CD8-positive, alpha-beta memory T cell (primary cell): ENCODE measurements around the gene C1QTNF6. TPM values are rescaled to one million over a fixed set of nuclear protein-coding genes. Genes with fewer than 3 reads are reported as not detected.

Source experiments
- CTCF ChIA-PET: fragments of 350-600 bp; sonication (Branson Sonifier 250); formaldehyde crosslinking; loops from one replicate; lab custom pipeline; 2021; ENCODE audit warnings: antibody characterized with exemption; lab: Charles Lee
- POLR2A ChIA-PET: fragments of 350-600 bp; sonication (Branson Sonifier 250); formaldehyde crosslinking; loops from one replicate; lab custom pipeline; 2021; ENCODE audit warnings: antibody characterized with exemption; lab: Charles Lee
- DNase-seq, 5 donors: peaks; one replicate each; pipeline versions ENCODE4 v3.0.0 to v3.0.0-alpha.2; 2020 to 2022; ENCODE audit warnings: mixed read lengths in 1 of 5
- H3K27ac ChIP-seq: one replicate; pipeline ENCODE4 v1.7.0; 2013; ENCODE audit warnings: low read depth, mild to moderate bottlenecking, low read length, moderate library complexity
- H3K27me3 ChIP-seq: 2 replicates; pipeline ENCODE4 v1.7.0; 2013; ENCODE audit warnings: low read length, mild to moderate bottlenecking; ENCODE audit not compliant: insufficient read depth, poor library complexity, severe bottlenecking
- H3K36me3 ChIP-seq: 2 replicates; pipeline ENCODE4 v1.7.0; 2013; ENCODE audit warnings: mild to moderate bottlenecking, low read length, moderate library complexity; ENCODE audit not compliant: insufficient read depth
- H3K4me1 ChIP-seq: 2 replicates; pipeline ENCODE4 v1.7.0; 2013; ENCODE audit warnings: mild to moderate bottlenecking, low read length, moderate library complexity; ENCODE audit not compliant: insufficient read depth
- H3K4me3 ChIP-seq: 2 replicates; pipeline ENCODE4 v1.7.0; 2013; ENCODE audit warnings: mild to moderate bottlenecking, low read length
- H3K9me3 ChIP-seq: 2 replicates; pipeline ENCODE4 v1.7.0; 2013; ENCODE audit warnings: mild to moderate bottlenecking, low read length
- H3K27ac Mint-ChIP-seq, 8 donors: one replicate each; pipeline ENCODE4 v1.8.0; 2020 to 2021; ENCODE audit warnings: mixed read lengths in 8 of 8, mild to moderate bottlenecking in 6 of 8, inconsistent platforms in 3 of 8, moderate library complexity in 3 of 8
- H3K27me3 Mint-ChIP-seq, 2 donors: one replicate each; pipeline ENCODE4 v1.8.0; 2020 to 2021; ENCODE audit warnings: mixed read lengths in 2 of 2, mild to moderate bottlenecking in 1 of 2, moderate library complexity in 1 of 2
- H3K36me3 Mint-ChIP-seq, 3 donors: one replicate each; pipeline ENCODE4 v1.8.0; 2020 to 2021; ENCODE audit warnings: mixed read lengths in 3 of 3, inconsistent platforms in 1 of 3, mild to moderate bottlenecking in 1 of 3
- H3K4me1 Mint-ChIP-seq, 3 donors: one replicate each; pipeline ENCODE4 v1.8.0; 2020 to 2021; ENCODE audit warnings: mixed read lengths in 3 of 3, inconsistent platforms in 1 of 3, mild to moderate bottlenecking in 1 of 3
- H3K4me3 Mint-ChIP-seq, 7 donors: one replicate each; pipeline ENCODE4 v1.8.0; 2020 to 2021; ENCODE audit warnings: mixed read lengths in 7 of 7, mild to moderate bottlenecking in 6 of 7, moderate library complexity in 4 of 7, inconsistent platforms in 2 of 7
- H3K9me3 Mint-ChIP-seq, 5 donors: one replicate each; pipeline ENCODE4 v1.8.0; 2020 to 2022; ENCODE audit warnings: mixed read lengths in 5 of 5, mild to moderate bottlenecking in 3 of 5, moderate library complexity in 2 of 5, inconsistent platforms in 1 of 5
- polyA plus RNA-seq: library from polyadenylated mRNA; unstranded; fragments of 300-500 nt; fragmentation: Illumina TruSeq; gene quantifications from one replicate; pipeline ENCODE4 v1.2.3, GENCODE V29; 2021
- total RNA-seq, 2 experiments: library from RNA; stranded (reverse); gene quantifications; one replicate each; pipeline ENCODE4 v1.2.3, GENCODE V29; 2021

The C1QTNF6 gene
- total and polyA plus RNA-seq, 3 experiments from 2014 or later = 1.8 to 4.3 (median 3.6) TPM

DNA sequence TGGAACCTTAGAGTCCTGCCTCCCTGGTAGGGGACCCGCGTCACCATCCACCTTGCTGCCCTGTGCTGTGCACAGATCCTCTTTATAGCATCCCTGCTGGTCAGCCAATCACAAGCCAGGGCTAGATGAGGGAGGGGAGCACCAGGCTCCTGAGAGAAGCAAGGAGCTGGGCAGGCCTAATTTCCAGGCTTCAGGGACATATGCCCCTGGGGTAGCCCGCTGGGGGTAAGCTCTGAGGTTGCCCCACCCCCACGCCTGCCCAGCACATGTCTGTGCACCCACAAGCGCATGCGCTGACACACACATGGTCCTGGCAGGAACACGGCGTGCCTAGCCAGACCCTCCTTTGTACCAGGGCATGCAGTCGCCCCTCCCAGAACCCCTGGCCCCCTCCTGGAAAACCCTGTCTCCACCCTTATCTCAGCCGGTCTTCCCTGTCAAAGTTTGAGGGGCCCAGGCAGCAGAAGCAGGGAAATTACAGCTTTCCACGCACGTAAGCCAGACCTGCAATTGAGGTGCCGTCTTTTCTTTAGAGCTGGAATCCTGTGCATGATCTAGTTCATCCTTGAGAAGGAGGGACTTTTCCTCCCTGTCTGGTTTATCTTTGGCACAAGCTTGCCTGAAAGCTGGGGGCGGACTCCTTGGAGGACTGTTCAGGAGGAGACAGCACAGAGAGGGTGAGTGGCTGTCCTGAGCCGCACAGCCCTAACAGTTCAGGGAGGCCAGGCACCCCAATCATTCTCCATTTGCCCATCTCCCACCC lies 22.2 kb upstream of the C1QTNF6 start:
- peaks cover 0 to 1% (median 0%) of the 10 kb centered on the region in 3 donors for H3K36me3 Mint-ChIP-seq
- Histone ChIP-seq H3K9me3 (no peaks in the 10 kb centered on the region), H3K4me1 (peaks cover 26% of the 10 kb centered on the region), H3K27me3 (no peaks in the 10 kb centered on the region), H3K27ac (no peak overlapping the region), H3K36me3 (no peaks in the 10 kb centered on the region), H3K4me3 (no peak overlapping the region)
- POLR2A ChIA-PET = interaction anchor here (1.0 to 1.1 kb wide), 2 partner anchors 9 to 85 kb away, joined by 3 to 8 read pairs; no protein-coding TSS in a partner anchor
- H3K4me1 Mint-ChIP-seq = peaks cover 6 to 9% (median 6%) of the 10 kb centered on the region in 3 donors
- no peak for DNase-seq
- CTCF ChIA-PET = interaction anchor here (1.1 to 2.4 kb wide), 3 partner anchors 12 to 50 kb away, joined by 3 to 8 read pairs (median 3); no protein-coding TSS in a partner anchor
- H3K9me3 Mint-ChIP-seq = no peaks in the 10 kb centered on the region
- peaks cover 0 to 1% of the 10 kb centered on the region in 2 donors for H3K27me3 Mint-ChIP-seq
- no peak overlapping the region for H3K4me3 Mint-ChIP-seq
- no peak overlapping the region for H3K27ac Mint-ChIP-seq

GRCh38 chr22:37209140-37209845 lies 21.2 kb upstream of the C1QTNF6 start:
- H3K27me3 ChIP-seq = no peaks in the 10 kb centered on the region
- H3K4me3 ChIP-seq = no peak overlapping the region
- H3K27ac Mint-ChIP-seq = no peak overlapping the region
- peaks cover 0 to 1% of the 10 kb centered on the region in 2 donors for H3K27me3 Mint-ChIP-seq
- no peak for DNase-seq
- no peaks in the 10 kb centered on the region for H3K9me3 ChIP-seq
- H3K36me3 Mint-ChIP-seq = peaks cover 0 to 1% (median 0%) of the 10 kb centered on the region in 3 donors
- H3K4me1 ChIP-seq = peaks cover 26% of the 10 kb centered on the region
- ChIA-PET CTCF (interaction anchor here (1.1 to 2.4 kb wide), 5 partner anchors 10 to 51 kb away, joined by 3 to 8 read pairs (median 3); partner anchors contain the start of gene RAC2), POLR2A (interaction anchor here (1.1 kb wide), 1 partner anchor 84 kb away, joined by 8 read pairs; no protein-coding TSS in a partner anchor)
- no peaks in the 10 kb centered on the region for H3K9me3 Mint-ChIP-seq
- no peak overlapping the region for H3K4me3 Mint-ChIP-seq
- H3K4me1 Mint-ChIP-seq = peaks cover 6 to 9% (median 6%) of the 10 kb centered on the region in 3 donors
- no peaks in the 10 kb centered on the region for H3K36me3 ChIP-seq
- no peak overlapping the region for H3K27ac ChIP-seq

DNA sequence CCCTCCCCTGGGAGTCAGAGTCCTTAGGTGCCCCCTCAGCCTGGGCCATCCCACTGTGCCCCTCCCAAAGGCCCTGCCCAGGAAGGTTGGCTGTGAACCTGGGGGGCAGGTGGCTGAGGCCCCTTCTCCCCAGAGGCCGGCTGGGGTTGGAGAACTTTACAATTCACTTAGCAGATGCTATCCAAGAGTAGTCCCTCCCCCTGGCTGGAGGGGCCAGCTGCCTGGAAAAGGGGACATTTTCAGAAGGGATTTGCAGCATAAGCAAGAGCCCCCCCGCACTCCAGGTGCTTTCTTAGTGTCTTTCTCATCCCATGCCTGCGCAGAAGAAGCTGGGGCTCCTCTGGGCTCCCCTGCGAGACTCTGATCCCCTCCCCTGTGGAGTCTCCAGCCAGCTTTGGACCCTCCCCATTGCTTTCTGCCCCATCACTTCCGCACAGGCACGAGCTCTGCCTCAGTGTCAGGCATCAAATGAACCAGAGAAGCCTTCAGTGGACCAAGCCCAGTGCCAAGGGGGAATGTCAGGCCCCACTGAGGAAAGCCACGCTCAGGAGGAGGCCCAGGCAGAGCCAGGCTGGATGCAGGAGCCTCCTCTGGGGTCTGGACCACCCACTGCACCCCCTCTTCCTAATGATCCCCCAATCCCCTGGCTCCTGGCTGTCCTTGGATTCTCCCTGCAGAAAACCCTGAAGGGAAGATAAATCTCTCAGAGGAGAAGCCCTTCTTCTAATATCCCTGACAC lies 20.5 kb upstream of the C1QTNF6 start:
- no peaks in the 10 kb centered on the region for H3K36me3 ChIP-seq
- Mint-ChIP-seq H3K4me3 (no peak overlapping the region), H3K4me1 (peaks cover 6 to 9% (median 6%) of the 10 kb centered on the region in 3 donors), H3K27ac (peak overlapping the region in 2 of 8 donors; percentile 34 to 68), H3K9me3 (no peaks in the 10 kb centered on the region), H3K36me3 (peaks cover 0 to 1% (median 0%) of the 10 kb centered on the region in 3 donors), H3K27me3 (no peaks in the 10 kb centered on the region)
- no peak overlapping the region for H3K4me3 ChIP-seq
- no peak overlapping the region for H3K27ac ChIP-seq
- peaks cover 26% of the 10 kb centered on the region for H3K4me1 ChIP-seq
- DNase-seq = peak in 1 of 5 donors; percentile 32
- no peaks in the 10 kb centered on the region for H3K9me3 ChIP-seq
- ChIA-PET POLR2A (no interaction called here), CTCF (interaction anchor here (1.1 to 2.4 kb wide), 5 partner anchors 9 to 36 kb away, joined by 3 to 8 read pairs (median 3); partner anchors contain the start of gene RAC2)
- H3K27me3 ChIP-seq = no peaks in the 10 kb centered on the region

- H3K4me1 Mint-ChIP-seq = peaks cover 6 to 9% (median 6%) of the 10 kb centered on the region in 3 donors
- no peaks in the 10 kb centered on the region for H3K9me3 ChIP-seq
- H3K27ac ChIP-seq = no peak overlapping the region
- ChIA-PET CTCF (interaction anchor here (1.3 kb wide), 1 partner anchor 9 kb away, joined by 5 read pairs; no protein-coding TSS in a partner anchor), POLR2A (no interaction called here)
- peaks cover 26% of the 10 kb centered on the region for H3K4me1 ChIP-seq
- H3K27ac Mint-ChIP-seq = peak overlapping the region in 5 of 8 donors; percentile 15 to 68 (median 24)
- peak in 2 of 5 donors; percentile 43 to 67 for DNase-seq
- H3K4me3 Mint-ChIP-seq = no peak overlapping the region
- no peaks in the 10 kb centered on the region for H3K9me3 Mint-ChIP-seq
- no peaks in the 10 kb centered on the region for H3K27me3 ChIP-seq
- peaks cover 0 to 1% (median 0%) of the 10 kb centered on the region in 3 donors for H3K36me3 Mint-ChIP-seq
- no peaks in the 10 kb centered on the region for H3K27me3 Mint-ChIP-seq
- no peaks in the 10 kb centered on the region for H3K36me3 ChIP-seq
- H3K4me3 ChIP-seq = no peak overlapping the region
These were observed 19.9 kb upstream of the C1QTNF6 start for GRCh38 chr22:37207981-37208380.

DNA sequence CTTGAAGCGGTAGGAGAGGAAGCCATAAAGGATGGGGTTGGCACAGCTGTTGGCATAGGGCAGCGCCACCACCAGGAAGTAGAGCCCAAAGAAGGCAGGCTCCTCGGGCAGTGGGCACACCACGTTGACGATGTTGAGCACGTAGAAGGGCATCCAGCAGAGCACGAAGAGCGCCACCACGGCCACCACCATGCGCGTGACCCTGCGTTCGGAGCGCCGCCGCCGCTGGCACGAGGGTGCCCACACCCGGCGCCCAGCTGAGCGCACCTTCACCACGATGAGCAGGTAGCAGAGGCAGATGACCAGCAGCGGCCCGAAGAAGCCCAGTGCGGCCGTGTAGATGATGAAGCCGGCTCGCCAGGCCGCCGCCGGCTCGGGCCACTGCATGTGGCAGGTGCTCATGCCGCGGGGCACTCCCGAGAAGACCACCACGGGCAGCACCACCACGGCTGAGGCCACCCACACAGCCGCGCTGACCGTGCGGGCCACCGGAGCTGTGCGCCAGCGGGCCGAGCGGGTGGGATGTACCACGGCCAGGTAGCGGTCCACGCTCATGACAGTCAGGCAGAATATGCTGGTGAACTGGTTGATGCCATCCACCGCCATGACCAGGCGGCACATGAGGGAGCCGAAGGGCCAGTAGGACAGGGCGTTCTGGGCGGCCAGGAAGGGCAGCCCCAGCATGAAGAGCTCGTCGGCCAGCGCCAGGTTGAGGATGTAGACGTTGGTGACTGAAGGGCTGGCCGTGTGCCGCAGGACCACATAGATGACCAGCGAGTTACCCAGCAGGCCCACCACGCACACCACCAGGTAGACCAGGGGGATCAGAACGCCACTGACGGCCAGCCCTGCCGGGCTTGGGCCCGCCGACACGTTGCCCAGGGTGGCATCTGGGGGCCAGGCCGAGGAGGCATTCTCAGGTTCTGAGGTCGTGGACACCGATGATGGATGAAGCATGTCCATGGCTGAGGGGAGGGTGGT lies 19.1 kb upstream of the C1QTNF6 start:
- H3K27me3 Mint-ChIP-seq = no peaks in the 10 kb centered on the region
- Histone ChIP-seq H3K27me3 (no peaks in the 10 kb centered on the region), H3K4me3 (no peak overlapping the region), H3K36me3 (no peaks in the 10 kb centered on the region), H3K4me1 (peaks cover 26% of the 10 kb centered on the region), H3K27ac (no peak overlapping the region), H3K9me3 (no peaks in the 10 kb centered on the region)
- H3K4me3 Mint-ChIP-seq = no peak overlapping the region
- H3K4me1 Mint-ChIP-seq = peaks cover 6 to 9% (median 6%) of the 10 kb centered on the region in 3 donors
- ChIA-PET POLR2A (no interaction called here), CTCF (interaction anchor here (1.3 kb wide), 1 partner anchor 8 kb away, joined by 5 read pairs; no protein-coding TSS in a partner anchor)
- DNase-seq = peak in 1 of 5 donors; percentile 41
- H3K36me3 Mint-ChIP-seq = peaks cover 0 to 1% (median 0%) of the 10 kb centered on the region in 3 donors
- no peak overlapping the region for H3K27ac Mint-ChIP-seq
- no peaks in the 10 kb centered on the region for H3K9me3 Mint-ChIP-seq

GRCh38 chr22:37206118-37206840 lies 18.2 kb upstream of the C1QTNF6 start:
- H3K4me1 Mint-ChIP-seq = peaks cover 6 to 9% (median 6%) of the 10 kb centered on the region in 3 donors
- H3K9me3 Mint-ChIP-seq = no peaks in the 10 kb centered on the region
- no peak overlapping the region for H3K4me3 Mint-ChIP-seq
- DNase-seq = no peak
- H3K4me1 ChIP-seq = peaks cover 26% of the 10 kb centered on the region
- H3K36me3 Mint-ChIP-seq = peaks cover 0 to 1% (median 0%) of the 10 kb centered on the region in 3 donors
- H3K9me3 ChIP-seq = no peaks in the 10 kb centered on the region
- no peaks in the 10 kb centered on the region for H3K27me3 ChIP-seq
- H3K27me3 Mint-ChIP-seq = no peaks in the 10 kb centered on the region
- H3K36me3 ChIP-seq = no peaks in the 10 kb centered on the region
- no peak overlapping the region for H3K27ac ChIP-seq
- CTCF ChIA-PET = interaction anchor here (1.2 to 2.5 kb wide), 2 partner anchors 16 to 32 kb away, joined by 4 to 8 read pairs; no protein-coding TSS in a partner anchor
- POLR2A ChIA-PET = interaction anchor here (0.8 kb wide), 1 partner anchor 36 kb away, joined by 3 read pairs; no protein-coding TSS in a partner anchor
- H3K4me3 ChIP-seq = no peak overlapping the region
- peak overlapping the region in 2 of 8 donors; percentile 5 to 77 for H3K27ac Mint-ChIP-seq
